DOHH2 (cell line): ENCODE results near the gene TRIM14.

Experiments used
- H3F3A ChIP-seq: fragments of 200-600 bp; sonication (generic), shearing (Covaris generic); 2 replicates; pipeline ENCODE4 v1.6.0; 2016; ENCODE audit warnings: antibody characterized with exemption, mild to moderate bottlenecking; ENCODE audit not compliant: control insufficient read depth, insufficient read depth
- H3K27ac ChIP-seq: fragments of 200-600 bp; sonication (generic); 2 replicates; pipeline ENCODE4 v1.5.1; 2014; ENCODE audit warnings: low read depth, mild to moderate bottlenecking, low read length, moderate library complexity
- H3K27me3 ChIP-seq: fragments of 200-600 bp; sonication (generic); 2 replicates; pipeline ENCODE4 v1.6.1; 2014; ENCODE audit warnings: mild to moderate bottlenecking, low read length, mixed read lengths; ENCODE audit not compliant: control insufficient read depth
- H3K36me3 ChIP-seq: fragments of 200-600 bp; sonication (generic); 2 replicates; pipeline ENCODE4 v1.6.1; 2014; ENCODE audit warnings: mild to moderate bottlenecking, low read length, moderate library complexity, mixed read lengths; ENCODE audit not compliant: control insufficient read depth
- H3K4me1 ChIP-seq: fragments of 200-600 bp; sonication (generic); 2 replicates; pipeline ENCODE4 v1.6.1; 2014; ENCODE audit warnings: mild to moderate bottlenecking, low read length, mixed read lengths; ENCODE audit not compliant: control insufficient read depth
- H3K4me2 ChIP-seq: fragments of 200-600 bp; sonication (generic); 2 replicates; pipeline ENCODE4 v1.6.0; 2014; ENCODE audit warnings: mild to moderate bottlenecking, low read length, moderate library complexity
- H3K4me3 ChIP-seq: fragments of 200-600 bp; sonication (generic); 2 replicates; pipeline ENCODE4 v1.5.1; 2014; ENCODE audit warnings: mild to moderate bottlenecking, low read length, mixed read lengths
- H3K79me2 ChIP-seq: fragments of 200-600 bp; sonication (generic); 2 replicates; pipeline ENCODE4 v1.6.1; 2014; ENCODE audit warnings: mild to moderate bottlenecking, low read length, mixed read lengths; ENCODE audit not compliant: control insufficient read depth
- H3K9me2 ChIP-seq: fragments of 200-600 bp; sonication (generic); replicated peaks from 2 replicates; pipeline ENCODE4 v1.6.1; 2014; ENCODE audit warnings: mild to moderate bottlenecking, low read length, mixed read lengths; ENCODE audit not compliant: control insufficient read depth
- H3K9me3 ChIP-seq: fragments of 200-600 bp; sonication (generic); 2 replicates; pipeline ENCODE4 v1.6.1; 2014; ENCODE audit warnings: antibody characterized with exemption, low read length, mixed read lengths; ENCODE audit not compliant: control insufficient read depth, insufficient read depth
- H4K20me1 ChIP-seq: fragments of 200-600 bp; sonication (generic); 2 replicates; pipeline ENCODE4 v1.6.0; 2014; ENCODE audit warnings: low read depth, mild to moderate bottlenecking, antibody characterized with exemption, low read length, moderate library complexity; ENCODE audit not compliant: control insufficient read depth, insufficient read depth
- CTCF ChIP-seq: fragments of 200-600 bp; sonication (generic); IDR thresholded peaks from one replicate; pipeline ENCODE4 v1.5.1; 2014; ENCODE audit warnings: antibody characterized with exemption, mild to moderate bottlenecking, low read depth, low read length; ENCODE audit not compliant: poor library complexity, severe bottlenecking
- EZH2phosphoT487 ChIP-seq: fragments of 200-600 bp; sonication (generic); IDR thresholded peaks from 2 replicates; pipeline ENCODE4 v1.6.1; 2017; ENCODE audit warnings: borderline replicate concordance, mild to moderate bottlenecking, antibody characterized with exemption, low read length, moderate library complexity, mixed read lengths

Gene TRIM14

GRCh38 chr9:98069551-98069950 lies 49.5 kb downstream of the TRIM14 start:
- Histone ChIP-seq H3K4me3 (no peak overlapping the region), H4K20me1 (0 out of 2 replicates have a peak, but pooled peaks cover 3% of the 10 kb centered on the region), H3K79me2 (peaks cover 62% of the 10 kb centered on the region), H3K4me2 (no peak overlapping the region), H3F3A (no peaks in the 10 kb centered on the region; the same call in 1 of the 2 replicates), H3K27me3 (no peaks in the 10 kb centered on the region), H3K4me1 (peaks cover 8% of the 10 kb centered on the region), H3K9me2 (no peaks in the 10 kb centered on the region), H3K27ac (no peak overlapping the region), H3K36me3 (peaks cover 48% of the 10 kb centered on the region), H3K9me3 (no peaks in the 10 kb centered on the region)
- TF ChIP-seq EZH2phosphoT487 = no peak
- TF ChIP-seq CTCF = no peak

GRCh38 chr9:98067184-98067583 lies 51.8 kb downstream of the TRIM14 start:
- peaks cover 65% of the 10 kb centered on the region for H3K36me3 ChIP-seq
- no peaks in the 10 kb centered on the region for H3K4me1 ChIP-seq
- no peak overlapping the region for H3K4me2 ChIP-seq
- H3F3A ChIP-seq = no peaks in the 10 kb centered on the region; the same call in 1 of the 2 replicates
- TF ChIP-seq CTCF (no peak), EZH2phosphoT487 (no peak)
- no peaks in the 10 kb centered on the region for H3K27me3 ChIP-seq
- no peak overlapping the region for H3K4me3 ChIP-seq
- H4K20me1 ChIP-seq = 0 out of 2 replicates have a peak, but pooled peaks cover 3% of the 10 kb centered on the region
- peaks cover 55% of the 10 kb centered on the region for H3K79me2 ChIP-seq
- no peaks in the 10 kb centered on the region for H3K9me2 ChIP-seq
- H3K27ac ChIP-seq = no peak overlapping the region
- no peaks in the 10 kb centered on the region for H3K9me3 ChIP-seq

GRCh38 chr9:98066235-98066634 lies 52.8 kb downstream of the TRIM14 start:
- TF ChIP-seq CTCF (no peak), EZH2phosphoT487 (no peak)
- Histone ChIP-seq H3K4me1 (no peaks in the 10 kb centered on the region), H3K36me3 (peaks cover 65% of the 10 kb centered on the region), H3K4me2 (no peak overlapping the region), H3K4me3 (no peak overlapping the region), H3K9me3 (no peaks in the 10 kb centered on the region), H3F3A (no peaks in the 10 kb centered on the region; the same call in 1 of the 2 replicates), H3K27me3 (no peaks in the 10 kb centered on the region), H3K27ac (no peak overlapping the region), H3K79me2 (peaks cover 46% of the 10 kb centered on the region), H4K20me1 (0 out of 2 replicates have a peak, but pooled peaks cover 3% of the 10 kb centered on the region), H3K9me2 (no peaks in the 10 kb centered on the region)
